H1 (cell line): ENCODE measurements around the gene IVNS1ABP. TPM values are rescaled to one million over a fixed set of nuclear protein-coding genes. Genes with fewer than 3 reads are reported as not detected.

ENCODE experiments used
- CREB1 ChIP-seq: IDR thresholded peaks from 2 replicates; pipeline ENCODE4 v1.6.1; 2012; ENCODE audit warnings: inconsistent platforms
- RNF2 ChIP-seq: fragments of 200-900, 300-1000 bp; sonication (generic); IDR thresholded peaks from 2 replicates; pipeline ENCODE4 v1.7.1; 2016; ENCODE audit warnings: borderline replicate concordance, low read depth, mild to moderate bottlenecking, antibody characterized with exemption, low read length; ENCODE audit not compliant: poor library complexity, severe bottlenecking; ENCODE audit errors: missing control alignments
- SAP30 ChIP-seq: fragments of 300-600 bp; sonication (generic); IDR thresholded peaks from 2 replicates; pipeline ENCODE4 v1.7.1; 2012; ENCODE audit warnings: low read length, moderate library complexity, mild to moderate bottlenecking, inconsistent platforms; ENCODE audit not compliant: insufficient read depth, insufficient replicate concordance
- polyA plus RNA-seq, 7 experiments: library from polyadenylated mRNA; depleted of rRNA in 3 of 7; stranded (reverse) in 5 of 7; unstranded in 2 of 7; fragments of >200 nt in 5 of 7; fragments of 200-250 nt in 2 of 7; gene quantifications; 1 replicate in 5 of 7; 2 replicates in 1 of 7; 4 replicates in 1 of 7; pipeline versions ENCODE4 v1.2.1 to v1.2.3, GENCODE V29; 2011 to 2013; ENCODE audit warnings: missing spikeins in 2 of 7, mixed read lengths in 2 of 7
- total RNA-seq: library from RNA; stranded (reverse); fragmentation: NEBNext Ultra II Directional; extraction: Animal tissue kit (Norgen Biotek cat#: 25700); gene quantifications from 2 replicates; pipeline ENCODE4 v1.2.1, GENCODE V29; 2021

IVNS1ABP gene
- total and polyA plus RNA-seq, 2 of the 8 experiments (the other 6 are each of a cell fraction or from before 2014, with no cell fraction given): 65.9 to 189 TPM

DNA sequence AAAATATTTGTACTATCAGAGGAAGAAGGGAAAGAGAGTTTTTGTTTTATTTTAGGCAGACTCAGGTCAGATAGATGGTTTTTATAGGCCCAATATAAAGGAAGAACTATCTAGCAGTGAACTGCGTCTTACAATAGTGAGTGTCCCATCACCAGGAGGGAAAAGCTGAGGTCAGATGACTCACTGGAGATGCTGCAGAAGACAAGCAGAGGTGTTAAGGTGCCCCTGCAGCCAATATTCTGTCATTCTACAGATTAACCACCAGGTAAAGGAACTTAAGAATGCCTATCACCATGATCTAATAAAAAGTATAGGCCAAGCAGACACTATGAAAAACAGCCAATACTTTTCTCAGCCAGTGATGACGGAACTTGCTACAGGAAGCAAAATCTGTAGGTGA lies 29.6 kb downstream of the IVNS1ABP start (continued):
- no peak for TF ChIP-seq SAP30
- TF ChIP-seq CREB1: no peak
- TF ChIP-seq RNF2: no peak
